OCI-LY1 (cell line): ENCODE results near the gene PMEPA1.

Experiments used
- CTCF ChIP-seq: fragments of 200-600 bp; sonication (generic), shearing (Covaris generic); IDR thresholded peaks from 2 replicates; pipeline ENCODE4 v1.5.1; 2017; ENCODE audit warnings: mild to moderate bottlenecking, antibody characterized with exemption, low read length, moderate library complexity, mixed read lengths
- EZH2 ChIP-seq: fragments of 200-600 bp; sonication (generic), shearing (Covaris generic); IDR thresholded peaks from 2 replicates; pipeline ENCODE4 v1.8.0; 2017; ENCODE audit warnings: borderline replicate concordance, mixed run types, mild to moderate bottlenecking, antibody characterized with exemption, low read length, moderate library complexity, mixed read lengths

GRCh38 chr20:57633945-57634491 lies 75.8 kb downstream of the PMEPA1 start:
- no peak for TF ChIP-seq CTCF
- no peak for TF ChIP-seq EZH2
